Neural progenitor cell (in vitro differentiated cells): Measurements from ENCODE around the gene PLXNA4.

Experiments used
- CTCF ChIP-seq: fragments of 200-600 bp; sonication (generic); IDR thresholded peaks from 2 replicates; pipeline ENCODE4 v1.5.1; 2017; ENCODE audit warnings: antibody characterized with exemption, mild to moderate bottlenecking
- EZH2 ChIP-seq: fragments of 200-600 bp; sonication (generic); IDR thresholded peaks from 2 replicates; pipeline ENCODE4 v1.6.1; 2017; ENCODE audit warnings: antibody characterized with exemption, mild to moderate bottlenecking, moderate library complexity

- TF ChIP-seq CTCF (no peak), EZH2 (no peak)
Observed at GRCh38 chr7:132255115-132255797, 321.0 kb downstream of the PLXNA4 start.
